Mucosa of gallbladder (tissue), 1 donor: Measurements from ENCODE around the gene ERI3. TPM values are rescaled to one million over a fixed set of nuclear protein-coding genes. Genes with fewer than 3 reads are reported as not detected.
A peak's percentile ranks its signal among the peaks of the same experiment; 100 is the strongest.

Experiments used
- DNase-seq: peaks from one replicate; pipeline ENCODE4 v3.0.0-alpha.2; 2020; ENCODE audit warnings: low spot score
- total RNA-seq: library from RNA; stranded (reverse); gene quantifications from one replicate; pipeline ENCODE4 v1.2.1, GENCODE V29; 2021
- donor health status: DM: no; HTN: no; CAD: no.

The ERI3 gene
- total RNA-seq, 1 donor from 2014 or later, result 51.9 TPM

DNA sequence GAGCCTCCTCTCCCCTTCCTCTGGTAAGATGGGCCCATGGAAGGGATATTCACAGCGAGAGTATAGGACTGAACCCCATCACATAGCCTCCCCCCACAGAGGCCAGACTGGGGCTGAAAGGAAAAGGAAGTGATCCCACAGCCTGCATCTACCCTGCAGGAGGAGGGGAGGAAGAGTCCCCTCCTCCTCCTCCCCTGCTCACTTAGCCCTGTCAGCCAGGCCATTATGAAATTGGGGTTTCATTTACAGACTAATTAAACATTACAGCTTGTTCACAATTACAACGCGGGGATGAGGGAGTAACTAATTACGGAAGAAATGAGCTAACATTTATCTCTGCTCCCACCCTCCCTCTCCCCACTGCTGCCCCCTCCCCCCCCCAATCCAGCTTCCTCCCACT lies 116.4 kb downstream of the ERI3 start:
- no peak for DNase-seq

DNA sequence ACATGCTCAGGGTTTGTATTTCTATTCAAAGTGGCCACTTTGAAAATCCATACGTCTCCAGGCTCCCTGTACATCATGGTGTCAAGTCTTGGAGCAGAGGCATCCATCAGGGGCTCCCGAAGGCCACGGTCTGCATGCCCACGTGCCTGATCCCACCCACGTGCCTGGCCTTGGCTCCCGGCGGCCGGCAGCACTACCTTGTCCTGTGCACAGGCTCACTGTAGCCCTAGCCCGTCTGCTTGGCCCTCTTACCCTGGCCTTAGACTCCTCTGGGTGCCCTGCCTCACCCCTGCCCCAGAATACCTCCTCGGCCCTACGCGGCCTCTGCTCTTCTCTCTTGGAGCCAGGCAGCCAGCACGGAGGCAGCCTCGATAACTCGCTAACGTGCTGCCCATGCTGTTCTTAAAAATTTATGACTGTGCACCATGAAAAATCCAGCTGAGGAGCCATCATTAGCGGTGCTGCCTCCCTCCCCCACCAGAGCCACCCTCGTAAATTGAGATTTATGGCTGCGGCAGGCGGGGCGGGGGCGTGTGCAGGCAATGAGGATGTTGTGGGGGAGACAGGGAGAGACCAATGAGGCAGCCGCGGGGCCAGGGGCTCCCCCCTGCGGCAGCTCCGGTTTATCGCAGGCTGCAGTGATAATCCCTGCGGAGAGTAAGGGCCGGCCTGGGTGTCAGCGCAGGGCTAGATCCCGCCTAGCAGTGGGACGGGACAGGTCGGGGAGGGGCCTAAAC lies 117.2 kb downstream of the ERI3 start:
- DNase-seq, result no peak

DNA sequence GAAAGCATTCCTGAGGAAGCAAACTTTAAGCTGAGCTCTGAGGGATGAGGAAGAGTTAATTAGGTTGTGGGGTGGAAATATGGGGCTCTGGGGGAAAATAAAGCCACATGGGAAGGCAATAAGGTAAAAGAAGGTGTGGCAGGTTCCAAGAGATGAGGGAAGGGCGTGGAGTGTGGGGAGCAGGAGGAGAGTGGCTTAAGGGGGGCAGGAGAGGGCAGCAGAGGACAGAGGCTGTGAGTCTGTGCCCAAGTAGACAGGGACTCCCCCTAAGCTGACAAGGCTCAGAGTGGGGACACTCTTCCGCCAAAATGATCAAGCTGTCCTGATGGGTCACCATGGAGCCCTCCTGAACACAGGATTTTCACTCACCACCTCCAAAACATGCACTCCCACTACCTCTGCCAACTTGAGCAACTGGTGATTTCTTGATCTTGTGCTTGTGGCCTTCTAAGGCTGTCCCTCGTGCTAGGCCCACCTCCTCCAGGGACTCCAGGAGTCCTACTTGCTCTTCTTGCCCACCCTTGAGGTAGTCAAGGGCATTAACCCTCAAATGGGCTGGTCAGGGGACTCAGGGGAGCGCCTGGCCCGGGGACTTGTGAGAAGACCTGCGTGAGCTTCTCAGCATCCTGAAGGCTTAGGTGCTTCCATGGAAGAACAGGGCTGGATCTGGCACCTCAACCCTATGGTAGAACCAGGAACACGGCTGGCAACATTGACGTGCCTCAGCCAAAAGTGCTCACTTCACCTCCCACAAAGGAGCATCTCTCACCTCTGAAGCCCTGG lies 118.4 kb downstream of the ERI3 start:
- no peak for DNase-seq

DNA sequence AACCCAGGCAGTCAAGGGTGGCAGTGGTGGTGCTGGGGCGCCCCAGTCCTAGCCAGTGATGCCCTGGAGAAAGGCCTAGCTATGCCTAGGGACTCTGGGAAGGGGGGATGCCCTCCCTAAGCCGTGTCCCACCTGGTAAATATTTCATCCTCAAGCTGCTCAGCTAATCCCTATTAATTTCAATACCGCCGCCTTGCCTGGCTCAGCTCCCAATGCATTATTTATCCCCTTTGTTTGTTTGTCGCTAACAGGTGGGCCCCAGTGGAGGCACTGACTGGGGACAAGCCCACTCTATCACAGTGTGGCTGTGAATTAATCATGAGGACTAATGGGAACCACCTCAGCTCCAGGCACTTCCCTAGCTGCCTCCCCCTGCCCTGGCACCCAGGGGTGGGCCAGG lies 119.2 kb downstream of the ERI3 start:
- DNase-seq, result no peak

DNA sequence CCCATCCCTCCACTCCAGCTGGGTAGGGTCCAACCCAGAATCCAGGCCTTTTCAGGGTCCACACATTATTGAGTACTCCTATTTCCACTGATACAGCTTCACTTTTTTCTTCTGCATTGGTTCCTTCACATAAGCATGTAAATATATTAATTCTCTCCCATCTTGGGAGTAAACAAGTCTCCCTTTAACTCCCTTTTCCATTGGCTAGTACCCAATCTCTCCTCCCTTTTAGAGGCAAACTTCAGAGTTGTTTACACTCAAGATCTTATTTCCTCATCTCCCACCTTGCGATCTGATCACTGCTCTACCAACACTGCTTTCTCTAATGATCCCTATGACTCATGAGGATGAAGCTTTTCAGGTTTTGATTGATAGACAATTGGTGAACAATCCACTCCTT lies 121.5 kb downstream of the ERI3 start:
- no peak for DNase-seq

DNA sequence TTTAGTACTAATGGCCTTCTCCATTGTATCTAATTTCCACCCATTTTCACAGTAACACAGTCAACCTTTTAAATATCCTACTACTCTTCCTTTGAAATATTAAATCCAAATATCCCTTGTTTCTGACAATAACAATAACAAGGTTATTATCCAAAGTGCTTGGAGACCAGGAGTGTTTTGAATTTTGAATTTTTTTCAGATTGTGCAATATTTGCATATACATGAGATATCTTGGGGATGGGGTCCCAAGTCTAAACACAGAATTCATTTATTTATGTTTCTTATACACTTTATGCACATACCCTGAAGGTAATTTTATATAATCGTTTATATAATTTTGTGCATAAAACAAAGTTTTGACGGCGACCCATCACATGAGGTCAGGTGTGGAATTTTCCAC lies 124.3 kb downstream of the ERI3 start:
- no peak for DNase-seq

DNA sequence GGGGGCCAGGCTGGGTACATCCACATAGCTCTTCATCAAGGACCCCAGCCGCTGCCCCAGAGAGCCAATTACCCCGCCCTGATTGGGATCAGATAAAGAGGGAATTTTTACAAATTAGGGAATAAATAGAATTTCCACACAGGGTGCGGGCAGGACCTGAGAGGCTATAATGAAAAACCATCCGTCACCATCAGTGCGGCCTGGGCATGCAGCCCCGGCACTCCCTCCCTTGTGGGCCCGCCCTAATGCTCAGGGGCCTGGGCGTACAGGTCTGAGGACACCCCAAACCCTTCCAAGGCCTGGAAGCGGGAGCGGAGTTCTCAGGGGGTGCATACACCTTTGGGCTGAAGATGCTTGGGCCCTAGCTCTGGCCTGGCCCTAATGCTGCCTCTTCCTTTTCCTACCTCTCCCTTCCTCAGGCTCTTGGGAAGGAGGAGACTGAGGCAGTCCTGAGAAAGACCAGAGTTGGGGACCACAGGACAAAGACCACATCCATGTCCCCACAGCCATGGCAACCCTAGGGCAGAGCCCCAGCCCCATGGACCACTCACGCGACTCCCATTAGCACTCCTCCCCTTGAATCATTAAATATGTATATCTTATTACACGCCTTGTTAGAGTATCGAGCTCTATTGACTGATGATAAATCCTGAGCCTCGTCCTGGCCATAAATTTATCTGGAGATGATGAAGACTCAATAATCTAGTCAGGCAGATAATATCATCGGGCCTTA lies 125.5 kb downstream of the ERI3 start:
- no peak for DNase-seq

DNA sequence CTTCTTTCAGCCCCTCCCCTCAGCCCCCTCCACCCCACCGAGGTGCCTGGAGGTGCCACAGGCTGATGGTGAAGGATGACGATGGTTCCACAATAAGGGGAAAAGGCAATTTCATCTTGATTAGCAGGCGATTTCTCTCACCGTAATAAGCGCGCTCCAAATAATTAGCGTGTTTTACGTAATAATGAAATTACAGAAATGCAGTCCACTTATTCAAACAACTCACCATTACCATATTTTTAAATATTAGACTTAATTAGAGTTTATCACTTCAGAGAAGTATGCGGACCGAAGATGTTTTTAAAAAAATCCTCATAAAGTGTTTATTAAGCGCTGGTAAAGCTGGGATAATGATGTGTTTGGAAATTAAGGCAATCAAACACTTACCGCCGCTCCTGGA lies 126.8 kb downstream of the ERI3 start:
- DNase-seq, result no peak

DNA sequence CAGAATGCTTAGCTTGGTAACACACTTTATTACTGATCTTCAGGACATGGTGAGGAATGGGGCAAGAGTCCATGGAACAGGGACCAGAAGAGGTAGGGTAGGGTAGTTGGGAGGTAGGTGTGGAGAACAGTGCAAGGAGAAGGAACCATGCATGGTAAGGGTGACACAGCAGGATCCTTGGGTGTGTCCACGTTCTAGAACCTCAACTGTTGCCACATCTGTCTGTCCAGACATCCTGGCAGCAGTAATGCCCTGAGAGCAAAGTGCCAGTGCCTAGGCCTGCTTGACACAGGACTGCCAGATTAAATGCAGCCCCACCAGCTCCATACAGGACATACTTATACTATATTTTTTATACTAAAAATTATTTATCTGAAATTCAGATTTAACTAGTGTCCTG lies 127.8 kb downstream of the ERI3 start:
- DNase-seq, result no peak

DNA sequence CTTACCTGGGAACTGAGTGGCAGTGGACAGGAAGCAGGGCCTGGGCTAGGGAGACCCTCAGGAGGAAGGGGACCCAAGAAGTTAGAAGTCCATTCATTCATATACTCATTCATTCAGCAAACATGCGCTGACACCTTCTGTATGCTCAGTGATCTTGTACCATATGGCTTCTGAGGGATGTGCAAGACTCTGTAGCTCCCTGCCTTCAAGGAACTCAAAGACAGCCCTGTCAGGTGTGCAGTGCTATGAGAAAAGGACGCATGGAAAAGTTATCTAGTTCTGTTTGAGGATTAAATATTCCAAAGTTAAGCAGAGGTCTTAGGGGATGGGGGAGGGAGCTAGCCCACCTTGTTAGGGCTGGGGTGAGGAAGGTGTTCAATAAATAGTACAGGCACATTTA lies 129.3 kb downstream of the ERI3 start:
- DNase-seq, result no peak

DNA sequence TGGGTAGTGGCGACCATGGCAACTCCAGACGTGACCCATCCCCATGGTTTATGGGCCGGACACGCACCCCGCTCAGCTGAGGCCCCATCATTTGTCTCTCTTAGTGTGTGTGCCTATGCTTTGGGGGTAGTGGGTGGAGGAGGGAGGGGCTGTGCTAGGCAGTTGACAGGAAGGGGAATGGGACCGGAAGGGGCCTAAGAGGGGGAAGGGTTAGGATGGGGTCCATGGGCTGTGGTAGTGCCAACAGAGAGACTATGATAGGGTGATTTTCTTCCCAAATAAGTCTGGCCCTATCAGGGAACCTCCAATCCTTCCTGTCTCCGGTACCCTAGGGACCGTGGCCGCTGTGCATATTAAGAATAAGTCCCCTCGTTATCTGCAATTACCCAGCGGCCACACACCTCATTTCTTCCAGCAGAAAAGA lies 131.9 kb downstream of the ERI3 start:
- no peak for DNase-seq

DNA sequence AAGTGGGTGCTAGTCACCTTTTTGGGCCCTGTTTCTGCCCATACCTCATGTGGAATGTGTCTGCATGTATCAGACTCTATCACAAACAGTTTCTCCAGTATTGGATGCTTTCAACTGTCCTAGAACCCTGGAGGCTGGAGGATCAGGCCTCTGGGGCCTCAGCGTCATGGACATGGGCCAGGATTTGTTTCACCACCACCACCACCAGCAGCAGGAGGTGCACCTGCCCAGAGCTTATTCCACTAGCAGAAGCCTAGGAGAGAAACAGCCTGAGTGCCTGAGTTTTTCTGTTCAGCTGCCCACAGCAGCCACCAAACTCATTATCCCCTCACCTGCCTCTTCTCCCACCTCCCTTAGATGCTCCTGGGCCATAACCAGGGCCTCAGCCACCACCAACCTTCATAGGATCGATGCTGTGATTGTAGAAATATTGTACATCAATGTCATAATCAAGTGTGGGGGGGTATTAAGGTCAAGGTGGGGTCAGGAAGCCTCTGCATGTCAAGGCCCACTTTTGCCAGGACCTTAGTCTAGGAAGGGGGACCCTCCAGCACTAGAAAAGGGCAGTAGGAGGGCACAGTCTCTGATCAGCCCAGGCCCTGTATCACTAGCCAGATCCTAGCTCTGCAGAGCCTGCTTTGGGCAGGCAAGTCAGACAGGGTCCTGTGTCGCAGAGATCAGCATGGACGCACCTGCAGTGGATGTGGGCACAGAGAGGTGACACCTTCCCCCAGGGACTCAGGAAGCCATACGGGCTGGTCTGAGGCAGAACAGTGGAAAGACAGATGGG lies 132.5 kb downstream of the ERI3 start:
- DNase-seq, result no peak

DNA sequence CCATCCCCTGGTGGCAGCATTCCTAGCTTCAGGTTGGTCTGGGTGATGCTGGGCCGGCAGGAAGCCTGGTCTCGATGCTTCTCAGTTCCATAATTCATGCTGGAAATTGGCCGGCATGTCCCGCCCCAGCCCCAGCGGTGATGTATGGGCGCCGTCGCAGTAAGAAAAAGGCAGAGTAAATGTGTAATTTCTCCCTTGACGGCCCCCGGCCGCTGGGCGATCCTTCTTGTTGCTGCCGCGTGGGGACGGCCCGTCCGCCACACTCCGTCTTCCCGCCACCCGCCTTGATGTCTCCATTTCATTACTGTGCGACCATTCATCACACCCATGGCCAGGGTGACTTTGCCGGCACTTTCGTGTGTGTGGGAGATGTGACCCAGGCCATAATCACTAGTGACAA lies 133.3 kb downstream of the ERI3 start:
- DNase-seq, result no peak

DNA sequence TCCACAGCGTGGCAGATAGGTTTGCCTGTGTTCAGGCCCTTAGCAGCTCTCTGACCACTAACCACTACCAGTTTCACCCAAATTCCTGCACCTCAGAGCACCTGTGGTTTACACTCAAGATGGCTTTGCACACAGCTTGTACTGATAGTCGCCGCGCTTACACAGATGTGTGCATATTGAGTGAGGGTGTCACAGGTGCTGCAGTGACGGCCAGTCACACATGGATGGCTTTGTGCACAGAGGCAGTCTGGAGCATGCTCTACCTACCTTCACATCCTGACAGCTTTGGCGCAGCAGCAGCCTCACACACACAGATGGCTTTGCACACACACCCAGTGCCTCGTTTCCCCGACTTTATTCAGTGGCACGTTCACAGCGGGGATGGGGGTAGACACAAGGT lies 134.3 kb downstream of the ERI3 start:
- no peak for DNase-seq

DNA sequence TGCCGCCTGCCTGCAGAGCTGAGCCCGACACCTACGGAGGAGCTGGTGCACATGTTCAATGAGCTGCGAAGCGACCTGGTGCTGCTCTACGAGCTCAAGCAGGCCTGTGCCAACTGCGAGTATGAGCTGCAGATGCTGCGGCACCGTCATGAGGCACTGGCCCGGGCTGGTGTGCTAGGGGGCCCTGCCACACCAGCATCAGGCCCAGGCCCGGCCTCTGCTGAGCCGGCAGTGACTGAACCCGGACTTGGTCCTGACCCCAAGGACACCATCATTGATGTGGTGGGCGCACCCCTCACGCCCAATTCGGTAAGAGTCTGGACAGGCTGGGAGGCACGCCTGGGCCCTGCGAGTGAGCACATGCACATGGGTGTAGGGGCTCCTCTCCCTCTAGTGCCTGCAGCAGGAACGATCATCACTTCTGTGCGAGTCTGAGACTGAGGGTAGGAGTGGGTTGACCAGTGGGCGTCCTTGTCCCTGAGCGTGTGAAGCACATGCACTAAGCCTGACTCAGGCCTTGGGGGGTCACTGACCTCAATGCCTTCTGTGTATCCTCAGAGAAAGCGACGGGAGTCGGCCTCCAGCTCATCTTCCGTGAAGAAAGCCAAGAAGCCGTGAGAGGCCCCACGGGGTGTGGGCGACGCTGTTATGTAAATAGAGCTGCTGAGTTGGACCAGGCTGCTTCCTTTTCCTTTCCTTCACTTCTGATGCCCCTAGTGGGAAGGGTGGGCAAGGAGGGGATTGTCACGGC lies 134.9 kb downstream of the ERI3 start:
- no peak for DNase-seq

DNA sequence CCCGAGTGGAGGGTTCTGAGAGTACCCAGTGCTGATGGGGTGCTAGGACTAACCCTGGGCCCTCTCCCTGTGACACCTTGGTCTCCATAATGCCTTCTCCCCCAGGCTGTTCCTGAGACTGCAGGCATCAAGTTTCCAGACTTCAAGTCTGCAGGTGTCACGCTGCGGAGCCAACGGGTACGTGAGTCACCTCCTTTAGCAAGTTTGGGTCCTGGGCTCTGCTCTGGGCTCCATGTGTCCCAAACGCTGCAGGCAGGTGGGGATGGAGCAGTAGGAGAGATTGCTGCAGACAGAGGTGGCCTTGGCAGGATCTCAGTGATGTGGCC lies 135.8 kb downstream of the ERI3 start:
- DNase-seq, result no peak

DNA sequence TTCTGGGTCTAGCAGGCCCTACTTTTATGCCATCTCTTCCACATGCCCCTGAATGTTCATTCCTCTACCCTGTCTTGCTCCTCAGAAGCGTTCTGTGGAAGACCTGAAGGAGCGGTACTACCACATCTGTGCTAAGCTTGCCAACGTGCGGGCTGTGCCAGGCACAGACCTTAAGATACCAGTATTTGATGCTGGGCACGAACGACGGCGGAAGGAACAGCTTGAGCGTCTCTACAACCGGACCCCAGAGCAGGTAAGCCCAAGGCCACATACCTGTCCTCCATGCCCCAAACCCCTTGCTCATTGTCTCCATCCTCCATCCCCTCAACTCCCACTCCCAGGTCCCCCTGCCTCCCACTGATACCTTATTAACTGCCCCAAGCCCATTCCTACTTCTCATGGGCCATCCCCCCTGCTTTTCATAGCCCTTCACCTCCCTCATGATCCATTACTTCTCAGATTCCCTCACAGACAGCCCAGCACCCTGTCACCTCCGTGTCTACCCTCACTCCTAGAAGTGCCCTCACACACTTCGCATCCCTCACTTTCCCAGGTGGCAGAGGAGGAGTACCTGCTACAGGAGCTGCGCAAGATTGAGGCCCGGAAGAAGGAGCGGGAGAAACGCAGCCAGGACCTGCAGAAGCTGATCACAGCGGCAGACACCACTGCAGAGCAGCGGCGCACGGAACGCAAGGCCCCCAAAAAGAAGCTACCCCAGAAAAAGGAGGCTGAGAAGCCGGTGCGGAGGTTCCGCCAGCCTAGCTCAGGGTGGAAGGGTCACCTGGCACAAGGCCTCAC lies 136.4 kb downstream of the ERI3 start:
- no peak for DNase-seq

DNA sequence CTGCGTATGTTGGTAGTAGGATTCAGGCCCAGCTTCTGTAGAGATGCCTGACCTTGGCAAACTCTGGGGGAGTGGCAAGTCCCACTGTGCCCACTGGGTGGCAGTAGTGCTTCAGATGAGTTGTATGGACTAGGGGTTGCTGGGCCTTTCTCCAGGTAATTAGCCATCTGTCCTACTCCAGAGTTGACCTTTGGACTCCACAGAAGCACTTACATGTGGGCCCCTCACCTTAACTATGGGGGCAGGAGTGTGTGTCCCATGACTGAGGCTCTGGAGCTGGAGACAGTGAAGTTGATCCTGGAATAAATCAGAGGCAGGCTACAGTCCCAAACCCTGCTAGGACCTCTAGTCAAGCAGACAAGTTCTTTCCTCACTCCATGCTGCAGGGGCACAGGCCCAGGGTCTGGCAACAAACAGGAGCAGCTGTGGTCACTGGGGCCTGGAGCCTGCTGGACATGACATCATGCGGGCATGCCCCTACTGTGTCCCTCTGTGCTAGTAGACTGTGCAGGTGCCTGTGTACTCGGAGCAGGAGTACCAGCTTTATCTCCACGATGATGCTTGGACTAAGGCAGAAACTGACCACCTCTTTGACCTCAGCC lies 137.1 kb downstream of the ERI3 start:
- peak; percentile 77 for DNase-seq

DNA sequence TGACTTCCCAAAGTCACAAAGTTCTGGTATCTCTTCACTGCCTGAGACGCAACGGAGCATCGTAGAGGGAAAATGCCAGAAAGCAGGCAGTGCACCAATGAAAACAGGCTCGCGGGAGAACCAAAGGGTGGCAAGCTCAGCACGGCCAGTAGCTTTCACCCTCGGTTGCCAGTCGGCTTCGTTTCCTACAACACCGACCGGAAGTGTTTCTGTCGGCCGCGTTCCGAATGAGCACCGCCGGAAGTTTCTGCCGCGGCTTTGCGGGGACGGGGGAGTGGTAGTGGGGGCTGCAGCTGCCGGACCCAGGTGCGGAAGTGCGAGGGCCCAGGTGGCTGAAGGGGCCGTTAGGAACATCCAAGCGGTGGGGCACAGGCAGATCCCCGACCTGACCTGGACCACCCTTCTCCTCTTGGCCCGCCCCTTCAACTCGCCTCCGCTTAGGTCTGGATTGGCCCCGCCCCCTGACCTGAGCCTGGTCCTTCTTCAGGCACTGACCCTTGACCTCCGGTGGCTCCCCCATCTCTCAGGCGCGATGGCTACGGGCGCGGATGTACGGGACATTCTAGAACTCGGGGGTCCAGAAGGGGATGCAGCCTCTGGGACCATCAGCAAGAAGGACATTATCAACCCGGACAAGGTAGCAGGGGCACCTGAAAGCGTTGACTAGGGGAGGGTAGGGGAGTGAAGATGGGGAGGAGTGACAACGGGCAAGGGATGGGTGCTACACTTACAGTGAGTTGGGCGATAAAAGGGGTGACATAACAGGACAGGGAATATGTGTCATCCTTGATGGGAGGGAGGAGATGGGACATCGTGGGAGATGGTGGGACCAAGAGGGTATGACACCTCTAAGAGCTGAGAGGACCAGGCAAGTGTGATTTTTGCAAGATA lies 141.6 kb downstream of the ERI3 start, which contains the start of gene DMAP1:
DMAP1 (plus strand) TSS at position 250 of the 891 bp plus-strand sequence; CDS start at position 533, 283 bp downstream.
- DNase-seq, result peak; percentile 81
